ENCODE data around the gene FGD1. TPM values are rescaled to one million over a fixed set of nuclear protein-coding genes. Genes with fewer than 3 reads are reported as not detected.

Gene FGD1
- total RNA-seq, 1 experiment from 2014 or later = 19.2 TPM

GRCh38 chrX:54423161-54423888 lies 72.7 kb downstream of the FGD1 start:
- Histone ChIP-seq H2BK12ac (ENCODE audit: insufficient read length, low read depth, low read length) (no peak overlapping the region), H3K79me1 (ENCODE audit: insufficient read depth, low read depth, low read length, poor library complexity, severe bottlenecking) (no peaks in the 10 kb centered on the region), H4K8ac (replicated peaks; ENCODE audit: insufficient read length, low read depth, low read length) (no peak overlapping the region), H2AFZ (ENCODE audit: low read length) (no peak overlapping the region), H2BK20ac (ENCODE audit: low read depth, low read length, poor library complexity, severe bottlenecking) (no peak overlapping the region), H3K4me2 (ENCODE audit: insufficient read depth, insufficient read length, low read length) (no peak overlapping the region), H4K20me1 (ENCODE audit: control insufficient read depth, insufficient read depth, insufficient read length) (no peaks in the 10 kb centered on the region), H2BK120ac (ENCODE audit: low read depth, low read length, poor library complexity, severe bottlenecking) (no peak overlapping the region), H3K9ac (ENCODE audit: extremely low read depth, insufficient read length, low read length) (no peak overlapping the region), H3K14ac (ENCODE audit: insufficient read depth, low read length) (no peak overlapping the region), H3K56ac (ENCODE audit: insufficient read length, low read depth, low read length) (no peak overlapping the region), H3K27me3 (ENCODE audit: insufficient read depth, low read length) (no peaks in the 10 kb centered on the region), H3K4ac (ENCODE audit: low read depth, low read length) (no peak overlapping the region), H3K23ac (ENCODE audit: insufficient read length, low read depth, low read length) (no peak overlapping the region), H2AK5ac (ENCODE audit: insufficient read length, low read length) (no peak overlapping the region), H3K79me2 (ENCODE audit: insufficient read depth, low read length) (no peaks in the 10 kb centered on the region), H3T11ph (ENCODE audit: low read length) (no peak overlapping the region), H3K9me3 (ENCODE audit: control insufficient read depth, low read depth, low read length) (peaks cover 30% of the 10 kb centered on the region), H3K4me1 (ENCODE audit: insufficient read depth, low read length) (no peaks in the 10 kb centered on the region), H2BK15ac (ENCODE audit: low read depth, low read length) (no peak overlapping the region), H4K91ac (ENCODE audit: insufficient read length, low read depth, low read length) (no peak overlapping the region), H2BK5ac (ENCODE audit: insufficient read length, low read length) (no peak overlapping the region), H3K27ac (ENCODE audit: insufficient read length, low read depth, low read length) (no peak overlapping the region), H3K18ac (ENCODE audit: insufficient read length, low read depth, low read length) (no peak overlapping the region), H3K23me2 (ENCODE audit: insufficient read length, low read depth, low read length, poor library complexity, severe bottlenecking) (no peaks in the 10 kb centered on the region), H4K5ac (ENCODE audit: insufficient read length, low read depth, low read length) (no peak overlapping the region)
- DNase-seq = peak; percentile 62
- WGBS (ENCODE audit: extremely low coverage, insufficient read length, low lambda C conversion rate) = no CpG with 5 or more reads among the region's 14 CpGs
- H3K27me3 Mint-ChIP-seq (ENCODE audit: low read depth) = peaks cover 6% of the 10 kb centered on the region; the same call in 1 of the 2 replicates
- peak; percentile 55; the same call in 2 of the 3 replicates for TF ChIP-seq CTCF (conservative IDR thresholded peaks at IDR 0.05)
- peaks cover 0 to 5% (median 2%) of the 10 kb centered on the region in 3 experiments; a peak in 4 of 7 replicates for H3K36me3 Mint-ChIP-seq (ENCODE audit: insufficient read depth in 1 of 3, low read depth in 3 of 3)
- H3K9me3 Mint-ChIP-seq = peaks cover 66 to 72% of the 10 kb centered on the region in 2 experiments
- H3K27ac Mint-ChIP-seq = peak overlapping the region in 1 of 3 experiments; percentile 57; a peak in 2 of 7 replicates
- peaks cover 4% of the 10 kb centered on the region in 2 experiments; a peak in 2 of 4 replicates for H3K4me1 Mint-ChIP-seq
- H3K4me3 Mint-ChIP-seq = no peak overlapping the region; a peak in 1 of 5 replicates
